Astrocyte (in vitro differentiated cells and primary cell): ENCODE data around the gene NCAM1. TPM values are rescaled to one million over a fixed set of nuclear protein-coding genes. Genes with fewer than 3 reads are reported as not detected.

Experiments
- DNase-seq: peaks from one replicate; pipeline ENCODE4 v3.0.0-alpha.2; 2010; ENCODE audit warnings: low read depth
- FAIRE-seq: peaks from 2 replicates; lab custom pipeline; 2011; peaks lifted over from hg19 to GRCh38; lab: Jason Lieb, UNC
- H2AFZ ChIP-seq: 2 replicates; pipeline ENCODE4 v1.6.0; 2012; ENCODE audit warnings: low read depth, low read length, inconsistent platforms
- H3K27ac ChIP-seq: 2 replicates; pipeline ENCODE4 v1.5.1; 2011; ENCODE audit warnings: low read depth, low read length, inconsistent platforms
- H3K27me3 ChIP-seq: 2 replicates; pipeline ENCODE4 v1.6.0; 2011; ENCODE audit warnings: low read length, inconsistent platforms; ENCODE audit not compliant: insufficient read depth
- H3K36me3 ChIP-seq: 2 replicates; pipeline ENCODE4 v1.5.1; 2011; ENCODE audit warnings: low read length, inconsistent platforms; ENCODE audit not compliant: insufficient read depth
- H3K4me1 ChIP-seq: 2 replicates; pipeline ENCODE4 v1.5.1; 2011; ENCODE audit warnings: low read length, inconsistent platforms; ENCODE audit not compliant: insufficient read depth
- H3K4me2 ChIP-seq: 2 replicates; pipeline ENCODE4 v1.6.0; 2012; ENCODE audit warnings: low read length, inconsistent platforms
- H3K4me3 ChIP-seq: 2 replicates; pipeline ENCODE4 v1.5.1; 2011; ENCODE audit warnings: low read depth, mild to moderate bottlenecking, low read length, inconsistent platforms; ENCODE audit not compliant: insufficient read depth
- H3K79me2 ChIP-seq: 2 replicates; pipeline ENCODE4 v1.6.0; 2012; ENCODE audit warnings: mild to moderate bottlenecking, low read length, inconsistent platforms; ENCODE audit not compliant: insufficient read depth
- H3K9ac ChIP-seq: 2 replicates; pipeline ENCODE4 v1.6.0; 2012; ENCODE audit warnings: mild to moderate bottlenecking, low read length, inconsistent platforms
- H3K9me3 ChIP-seq: 2 replicates; pipeline ENCODE4 v1.5.1; 2012; ENCODE audit warnings: low read depth, mild to moderate bottlenecking, low read length, inconsistent platforms; ENCODE audit not compliant: insufficient read depth
- H4K20me1 ChIP-seq: 2 replicates; pipeline ENCODE4 v1.6.0; 2012; ENCODE audit warnings: low read length, inconsistent platforms; ENCODE audit not compliant: insufficient read depth
- H3K27ac Mint-ChIP-seq: one replicate; pipeline ENCODE4 v1.8.0; 2021; ENCODE audit warnings: mild to moderate bottlenecking, mixed read lengths; ENCODE audit not compliant: unreplicated experiment
- H3K27me3 Mint-ChIP-seq: one replicate; pipeline ENCODE4 v1.8.0; 2021; ENCODE audit warnings: low read depth, mixed read lengths; ENCODE audit not compliant: unreplicated experiment
- H3K36me3 Mint-ChIP-seq: one replicate; pipeline ENCODE4 v1.8.0; 2021; ENCODE audit warnings: low read depth, mixed read lengths; ENCODE audit not compliant: unreplicated experiment
- H3K4me1 Mint-ChIP-seq: one replicate; pipeline ENCODE4 v1.8.0; 2021; ENCODE audit warnings: low read depth, mixed read lengths; ENCODE audit not compliant: unreplicated experiment
- H3K4me3 Mint-ChIP-seq: one replicate; pipeline ENCODE4 v1.8.0; 2021; ENCODE audit warnings: mild to moderate bottlenecking, moderate library complexity, mixed read lengths; ENCODE audit not compliant: unreplicated experiment
- H3K9me3 Mint-ChIP-seq: one replicate; pipeline ENCODE4 v1.8.0; 2021; ENCODE audit warnings: mild to moderate bottlenecking, mixed read lengths; ENCODE audit not compliant: unreplicated experiment
- EZH2 ChIP-seq: IDR thresholded peaks from 2 replicates; pipeline ENCODE4 v1.6.1; 2012; ENCODE audit warnings: mild to moderate bottlenecking, low read length, inconsistent platforms; ENCODE audit not compliant: insufficient read depth
- total RNA-seq: library from RNA; stranded (reverse); gene quantifications from 2 replicates; pipeline ENCODE4 v1.2.1, GENCODE V29; 2021
- TF ChIP-seq, protein P1 (sequence below): IDR thresholded peaks from 2 replicates; pipeline ENCODE4 v1.5.1; 2011; ENCODE audit warnings: low read depth, mild to moderate bottlenecking, inconsistent platforms, low read length, moderate library complexity; ENCODE audit not compliant: insufficient read depth

NCAM1 gene
- total RNA-seq, 1 donor from 2014 or later, result 17.4 TPM

DNA sequence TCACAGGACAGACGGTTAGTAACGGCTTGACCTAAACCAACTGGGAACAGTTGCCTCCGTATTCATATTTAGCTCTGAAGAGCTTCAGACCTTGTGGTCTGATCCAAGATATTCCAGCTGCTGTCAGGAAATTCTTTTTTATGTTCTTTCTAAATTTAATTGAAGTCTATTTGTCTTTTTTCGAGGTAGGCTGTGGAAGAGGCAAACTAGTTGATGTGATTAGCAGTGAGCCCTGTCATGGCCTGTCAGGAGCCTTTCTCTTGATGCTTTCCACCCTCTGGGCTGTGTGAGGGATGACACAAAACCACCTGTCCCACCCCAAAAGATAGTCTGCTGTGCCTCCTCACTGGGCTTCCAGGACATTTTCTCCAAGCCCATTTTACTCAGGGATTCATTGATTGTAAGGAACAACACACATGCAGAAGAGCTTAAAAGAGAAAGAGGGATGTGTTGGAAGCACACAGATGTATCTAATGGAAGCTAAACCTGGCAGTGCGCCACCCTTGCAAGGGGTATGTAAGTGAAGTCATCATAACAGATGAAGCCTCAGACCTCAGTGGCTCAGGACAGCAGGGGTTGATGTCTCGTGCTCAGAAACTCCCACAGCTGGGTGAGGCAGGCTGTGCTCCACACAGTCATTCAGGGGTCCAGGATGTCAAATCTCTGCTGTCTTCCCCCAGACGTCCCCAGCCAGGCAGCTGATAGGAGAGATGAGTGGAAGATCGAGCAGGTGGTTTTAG lies 170.0 kb downstream of the NCAM1 start:
- no peak overlapping the region for H3K27ac ChIP-seq
- no peaks in the 10 kb centered on the region for H4K20me1 ChIP-seq
- no peaks in the 10 kb centered on the region for H3K4me1 ChIP-seq
- H3K4me2 ChIP-seq, result no peak overlapping the region
- Mint-ChIP-seq H3K36me3 (no peaks in the 10 kb centered on the region), H3K27ac (no peak overlapping the region), H3K27me3 (peaks cover 4% of the 10 kb centered on the region), H3K4me3 (no peak overlapping the region), H3K4me1 (no peaks in the 10 kb centered on the region), H3K9me3 (peaks cover 3% of the 10 kb centered on the region)
- no peak overlapping the region for H2AFZ ChIP-seq
- TF ChIP-seq, protein P1, sequence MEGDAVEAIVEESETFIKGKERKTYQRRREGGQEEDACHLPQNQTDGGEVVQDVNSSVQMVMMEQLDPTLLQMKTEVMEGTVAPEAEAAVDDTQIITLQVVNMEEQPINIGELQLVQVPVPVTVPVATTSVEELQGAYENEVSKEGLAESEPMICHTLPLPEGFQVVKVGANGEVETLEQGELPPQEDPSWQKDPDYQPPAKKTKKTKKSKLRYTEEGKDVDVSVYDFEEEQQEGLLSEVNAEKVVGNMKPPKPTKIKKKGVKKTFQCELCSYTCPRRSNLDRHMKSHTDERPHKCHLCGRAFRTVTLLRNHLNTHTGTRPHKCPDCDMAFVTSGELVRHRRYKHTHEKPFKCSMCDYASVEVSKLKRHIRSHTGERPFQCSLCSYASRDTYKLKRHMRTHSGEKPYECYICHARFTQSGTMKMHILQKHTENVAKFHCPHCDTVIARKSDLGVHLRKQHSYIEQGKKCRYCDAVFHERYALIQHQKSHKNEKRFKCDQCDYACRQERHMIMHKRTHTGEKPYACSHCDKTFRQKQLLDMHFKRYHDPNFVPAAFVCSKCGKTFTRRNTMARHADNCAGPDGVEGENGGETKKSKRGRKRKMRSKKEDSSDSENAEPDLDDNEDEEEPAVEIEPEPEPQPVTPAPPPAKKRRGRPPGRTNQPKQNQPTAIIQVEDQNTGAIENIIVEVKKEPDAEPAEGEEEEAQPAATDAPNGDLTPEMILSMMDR, result no peak
- no peak for TF ChIP-seq EZH2
- FAIRE-seq (no peak), DNase-seq (no peak)
- no peaks in the 10 kb centered on the region for H3K79me2 ChIP-seq
- no peaks in the 10 kb centered on the region for H3K36me3 ChIP-seq
- H3K4me3 ChIP-seq, result no peak overlapping the region
- no peaks in the 10 kb centered on the region for H3K27me3 ChIP-seq
- no peak overlapping the region for H3K9ac ChIP-seq
- H3K9me3 ChIP-seq, result no peaks in the 10 kb centered on the region

DNA sequence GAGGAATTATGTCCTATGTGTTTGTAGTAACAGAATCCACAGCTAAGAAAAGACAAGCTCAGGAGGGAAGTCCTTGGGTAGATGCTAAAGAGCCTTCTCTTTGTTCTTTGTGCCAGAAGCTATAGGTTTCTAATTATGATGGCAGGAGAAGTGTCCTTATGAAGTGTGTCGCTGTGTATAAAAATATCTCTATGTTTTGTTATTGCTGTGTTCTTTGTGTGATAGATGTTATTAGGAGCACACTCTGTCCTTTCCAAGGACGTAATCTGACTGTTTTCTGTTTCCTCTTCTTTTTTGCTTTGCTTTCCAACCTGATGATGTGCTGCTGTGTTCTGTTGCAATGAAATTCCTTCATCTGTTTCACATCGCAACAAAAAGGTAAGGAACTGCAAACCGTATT lies 171.9 kb downstream of the NCAM1 start:
- Histone ChIP-seq H3K4me1 (no peaks in the 10 kb centered on the region), H3K36me3 (no peaks in the 10 kb centered on the region), H3K27ac (no peak overlapping the region), H2AFZ (no peak overlapping the region), H3K9ac (no peak overlapping the region), H3K4me2 (no peak overlapping the region), H3K79me2 (no peaks in the 10 kb centered on the region), H3K27me3 (no peaks in the 10 kb centered on the region), H3K9me3 (no peaks in the 10 kb centered on the region), H4K20me1 (no peaks in the 10 kb centered on the region), H3K4me3 (no peak overlapping the region)
- H3K36me3 Mint-ChIP-seq, result no peaks in the 10 kb centered on the region
- H3K4me1 Mint-ChIP-seq, result no peaks in the 10 kb centered on the region
- FAIRE-seq, result no peak
- peaks cover 3% of the 10 kb centered on the region for H3K9me3 Mint-ChIP-seq
- H3K27ac Mint-ChIP-seq, result no peak overlapping the region
- H3K4me3 Mint-ChIP-seq, result no peak overlapping the region
- peaks cover 9% of the 10 kb centered on the region for H3K27me3 Mint-ChIP-seq
- DNase-seq, result no peak
- no peak for TF ChIP-seq EZH2
- TF ChIP-seq, protein P1, result no peak

DNA sequence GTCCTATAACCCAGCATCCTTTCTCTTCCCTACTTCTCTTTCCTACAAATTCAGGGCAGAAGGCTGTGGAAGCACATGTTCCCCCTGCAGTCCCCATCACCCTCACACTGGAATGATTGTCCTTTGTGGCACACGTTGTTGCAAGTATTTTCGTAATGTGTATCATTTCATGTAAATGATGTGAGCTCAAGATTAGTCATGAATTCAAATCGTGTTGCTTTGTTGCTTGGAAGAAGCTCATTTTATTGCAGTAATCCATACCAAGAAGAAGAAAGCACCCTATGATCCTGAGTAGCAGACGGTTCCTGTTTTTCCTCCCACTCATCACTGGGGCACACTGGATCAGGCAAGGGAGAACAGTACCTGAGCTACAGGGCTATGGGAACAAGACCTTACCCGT lies 173.4 kb downstream of the NCAM1 start:
- FAIRE-seq, result no peak
- Histone ChIP-seq H3K4me3 (no peak overlapping the region), H3K79me2 (no peaks in the 10 kb centered on the region), H3K4me1 (no peaks in the 10 kb centered on the region), H3K27ac (no peak overlapping the region), H4K20me1 (no peaks in the 10 kb centered on the region), H3K27me3 (no peaks in the 10 kb centered on the region), H3K9ac (no peak overlapping the region), H3K9me3 (no peaks in the 10 kb centered on the region), H3K36me3 (no peaks in the 10 kb centered on the region), H2AFZ (peak overlapping the region; percentile 43), H3K4me2 (no peak overlapping the region)
- H3K27me3 Mint-ChIP-seq, result peaks cover 9% of the 10 kb centered on the region
- peak overlapping the region; percentile 36 for H3K27ac Mint-ChIP-seq
- no peak overlapping the region for H3K4me3 Mint-ChIP-seq
- DNase-seq, result no peak
- TF ChIP-seq, protein P1, result no peak
- no peak for TF ChIP-seq EZH2
- H3K4me1 Mint-ChIP-seq, result peaks cover 2% of the 10 kb centered on the region
- peaks cover 3% of the 10 kb centered on the region for H3K9me3 Mint-ChIP-seq
- H3K36me3 Mint-ChIP-seq, result no peaks in the 10 kb centered on the region
